DLD1 (cell line): Measurements from ENCODE around the gene STEAP3.

ENCODE experiments used
- in situ Hi-C: cut with HindIII; loops from 2 replicates; pipeline ENCODE4 v1.10.0; 2017; ENCODE audit warnings: low sequenced_read_pairs

STEAP3 gene

DNA sequence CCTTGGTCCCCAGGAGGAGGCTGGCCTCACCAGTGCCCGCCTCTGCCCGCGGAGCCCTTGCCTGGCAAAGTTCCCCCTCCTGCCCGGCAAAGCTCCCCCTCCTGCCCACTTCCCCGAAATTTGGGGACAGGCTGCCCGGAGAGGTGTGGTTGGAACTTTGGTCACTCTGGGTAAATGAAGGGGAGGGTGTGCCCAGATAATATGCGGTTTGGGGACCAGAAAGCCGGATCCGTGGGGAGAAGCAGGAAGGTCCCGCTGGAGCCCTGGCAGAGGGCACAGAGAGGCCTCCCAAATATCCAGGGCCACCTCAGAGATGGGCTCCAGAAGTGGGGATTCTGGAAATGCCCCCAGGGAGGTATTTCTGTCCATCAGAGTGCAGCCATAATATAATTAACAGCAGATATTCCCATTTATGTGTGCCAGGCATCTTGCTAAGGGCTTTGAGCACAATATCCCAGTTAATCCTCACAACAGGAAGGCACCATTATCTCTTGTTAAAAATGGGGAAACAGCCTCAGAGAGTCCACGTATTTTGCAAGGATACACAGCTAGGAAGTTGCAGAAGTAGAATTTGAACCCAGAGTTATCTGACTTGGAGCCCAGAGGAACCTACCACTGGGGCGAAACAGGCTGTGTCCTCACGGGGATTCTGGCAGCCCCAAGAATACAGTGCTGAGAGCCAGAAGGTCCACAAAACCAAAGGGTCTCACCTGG, 914 bp downstream of the STEAP3 start:
- in situ Hi-C loops: no loop called here

GRCh38 chr2:119225105-119225865, 1.7 kb downstream of the STEAP3 start:
- in situ Hi-C loops: no loop called here

DNA sequence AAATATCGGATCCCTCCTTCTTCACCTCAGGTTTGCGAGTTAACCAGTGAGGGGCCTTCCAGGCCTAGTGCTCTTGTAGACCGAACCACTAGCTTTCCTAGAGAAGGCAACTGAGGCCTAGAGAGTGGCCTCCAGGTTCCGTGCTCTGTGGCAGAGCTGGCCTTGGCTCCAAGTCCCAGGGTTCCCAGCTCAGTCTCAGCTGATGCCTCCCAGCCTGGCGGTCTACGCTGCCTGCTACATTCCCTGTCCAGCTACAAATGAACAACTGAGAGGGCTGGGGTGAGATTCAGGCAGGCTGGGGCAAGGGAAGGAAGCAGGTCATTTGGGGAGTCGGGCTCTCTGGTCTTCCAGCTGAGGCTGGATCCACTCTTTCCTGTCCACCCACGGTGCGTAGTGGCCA, 2.3 kb downstream of the STEAP3 start:
- in situ Hi-C loops: no loop called here

DNA sequence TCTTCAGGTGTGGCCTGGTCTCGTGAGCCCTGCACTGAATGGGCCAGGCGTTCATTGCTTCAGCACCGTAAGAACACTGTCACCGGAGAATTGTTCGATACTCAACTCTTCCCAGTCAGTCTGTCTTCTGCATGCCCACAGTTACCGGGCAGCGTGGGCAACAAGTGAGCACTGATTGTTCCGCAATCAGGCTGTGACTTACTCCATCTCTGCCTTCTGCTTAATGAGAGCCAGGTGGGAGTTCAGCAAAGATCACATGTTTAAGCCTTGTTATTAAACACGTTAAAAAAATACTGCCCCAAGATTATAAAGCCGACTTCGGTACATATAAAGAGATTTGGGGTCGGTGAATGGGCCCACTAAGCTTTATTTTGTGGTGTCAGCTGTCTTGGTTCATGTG, 3.7 kb downstream of the STEAP3 start:
- in situ Hi-C loops: no loop called here

- in situ Hi-C loops: no loop called here
Measured at GRCh38 chr2:119228136-119228535, 4.5 kb downstream of the STEAP3 start.

- in situ Hi-C loops: no loop called here
Measured at GRCh38 chr2:119228964-119229363, 5.3 kb downstream of the STEAP3 start.

GRCh38 chr2:119229716-119230115, 6.1 kb downstream of the STEAP3 start:
- in situ Hi-C loops: no loop called here

- in situ Hi-C loops: no loop called here
Measured at GRCh38 chr2:119230219-119231185, 6.9 kb downstream of the STEAP3 start.

DNA sequence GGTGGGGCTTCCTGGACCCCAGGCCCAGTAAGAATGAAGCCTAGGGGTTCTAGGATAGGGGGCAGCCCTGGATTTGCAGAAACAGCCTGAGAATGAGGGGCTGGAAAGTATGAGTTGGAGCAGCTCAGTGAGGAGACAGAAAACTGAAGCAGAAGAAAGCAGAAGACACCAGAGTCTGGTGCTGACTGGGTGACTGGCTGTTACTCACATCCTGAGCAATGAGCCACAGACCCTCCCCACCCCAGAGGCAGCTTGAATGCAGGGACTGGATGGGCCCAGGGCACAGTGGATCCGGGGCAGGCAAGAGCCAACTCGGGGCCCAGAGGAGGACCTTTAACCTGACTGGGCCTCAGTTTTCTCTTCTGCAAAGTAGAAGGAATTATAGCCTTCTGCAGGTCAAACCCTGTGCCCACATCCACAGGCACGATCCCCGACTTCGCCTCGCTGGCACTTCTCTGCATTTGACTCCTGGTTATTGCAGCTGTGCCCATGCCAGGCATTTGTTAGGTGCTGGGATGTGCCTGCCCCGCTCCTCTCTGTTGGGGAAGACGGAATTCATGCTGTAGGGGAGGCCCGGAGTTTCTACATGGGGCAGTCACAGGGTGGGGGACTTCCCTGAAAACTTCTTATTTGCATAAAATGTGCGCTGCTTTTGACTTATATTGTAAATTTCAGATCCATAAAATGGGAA, 8.5 kb downstream of the STEAP3 start:
- in situ Hi-C loops: no loop called here

- in situ Hi-C loops: no loop called here
Measured at GRCh38 chr2:119232666-119232993, 9.0 kb downstream of the STEAP3 start.

GRCh38 chr2:119233326-119234020, 9.8 kb downstream of the STEAP3 start:
- in situ Hi-C loops: no loop called here

- in situ Hi-C loops: no loop called here
Measured at GRCh38 chr2:119234021-119235019, 10.7 kb downstream of the STEAP3 start.

GRCh38 chr2:119236796-119237195, 13.2 kb downstream of the STEAP3 start:
- in situ Hi-C loops: no loop called here

- in situ Hi-C loops: no loop called here
Measured at GRCh38 chr2:119240311-119241204, 16.9 kb downstream of the STEAP3 start.

DNA sequence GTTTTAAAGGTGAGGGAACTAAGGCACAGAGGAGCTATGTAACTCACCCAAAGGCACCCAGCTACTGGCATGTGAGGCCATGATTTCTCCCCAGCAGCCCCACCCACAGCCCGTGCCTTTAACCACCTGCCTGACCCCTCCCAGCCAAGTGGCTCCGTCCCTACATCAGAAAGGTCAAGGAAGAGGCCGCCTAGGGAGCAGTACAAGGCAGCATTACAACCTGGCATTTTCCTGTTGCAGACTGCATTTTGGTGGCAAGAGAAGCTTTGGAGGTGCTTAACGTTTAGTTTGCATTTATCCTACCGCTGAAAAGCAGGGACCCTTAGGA, 17.5 kb downstream of the STEAP3 start:
- in situ Hi-C loops: no loop called here

- in situ Hi-C loops: no loop called here
Measured at GRCh38 chr2:119242276-119243119, 18.9 kb downstream of the STEAP3 start.

DNA sequence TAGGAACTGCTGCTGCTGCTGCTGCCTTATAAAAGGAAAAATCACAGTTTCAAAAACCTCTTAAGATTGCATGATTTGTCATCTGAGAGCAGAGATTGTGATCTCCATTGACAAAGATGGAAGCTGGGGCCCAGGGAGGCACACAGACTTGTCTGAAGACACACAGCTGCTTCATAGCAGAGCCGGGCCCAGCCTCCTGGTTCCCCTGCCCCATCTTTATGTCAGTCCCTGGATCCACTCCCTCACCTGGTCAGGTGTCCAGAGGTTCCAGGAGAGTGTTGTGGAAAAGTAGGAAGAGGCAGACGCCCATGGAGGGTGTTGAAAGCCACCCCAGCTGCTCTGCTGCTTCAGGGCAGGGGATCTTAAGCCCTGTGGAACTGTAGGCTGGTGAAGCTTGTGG, 20.0 kb downstream of the STEAP3 start:
- in situ Hi-C loops: no loop called here
